H9 (cell line): ENCODE results near the gene TIMM10B. TPM values are rescaled to one million over a fixed set of nuclear protein-coding genes. Genes with fewer than 3 reads are reported as not detected.
A peak's percentile ranks its signal among the peaks of the same experiment; 100 is the strongest.

Experiments used
- DNase-seq: peaks from one replicate; pipeline ENCODE4 v3.0.0-alpha.2; 2017
- H2AFZ ChIP-seq: one replicate; pipeline ENCODE4 v1.6.1; 2013; ENCODE audit warnings: mild to moderate bottlenecking, low read length, control low read depth, moderate library complexity
- H2AK5ac ChIP-seq: 2 replicates; pipeline ENCODE4 v1.6.1; 2013; ENCODE audit warnings: low read length, control low read depth, mixed read lengths; ENCODE audit not compliant: insufficient read length
- H2BK120ac ChIP-seq: one replicate; pipeline ENCODE4 v1.6.1; 2013; ENCODE audit warnings: low read depth, mild to moderate bottlenecking, low read length, control low read depth, inconsistent platforms; ENCODE audit not compliant: poor library complexity, severe bottlenecking
- H2BK12ac ChIP-seq: 2 replicates; pipeline ENCODE4 v1.6.1; 2013; ENCODE audit warnings: low read length, control low read depth, mixed read lengths, low read depth; ENCODE audit not compliant: insufficient read length
- H2BK15ac ChIP-seq: 2 replicates; pipeline ENCODE4 v1.6.1; 2013; ENCODE audit warnings: low read depth, low read length, control low read depth
- H2BK20ac ChIP-seq: one replicate; pipeline ENCODE4 v1.6.1; 2013; ENCODE audit warnings: low read depth, mild to moderate bottlenecking, low read length, control low read depth, inconsistent platforms; ENCODE audit not compliant: poor library complexity, severe bottlenecking
- H2BK5ac ChIP-seq: 2 replicates; pipeline ENCODE4 v1.6.1; 2013; ENCODE audit warnings: low read length, control low read depth, mixed read lengths; ENCODE audit not compliant: insufficient read length
- H3K14ac ChIP-seq: 2 replicates; pipeline ENCODE4 v1.6.1; 2013; ENCODE audit warnings: low read length, control low read depth; ENCODE audit not compliant: insufficient read depth
- H3K18ac ChIP-seq: 2 replicates; pipeline ENCODE4 v1.6.1; 2013; ENCODE audit warnings: low read depth, mild to moderate bottlenecking, mixed read lengths, low read length, control low read depth; ENCODE audit not compliant: insufficient read length
- H3K23ac ChIP-seq: 2 replicates; pipeline ENCODE4 v1.6.1; 2013; ENCODE audit warnings: low read length, control low read depth, mixed read lengths, low read depth; ENCODE audit not compliant: insufficient read length
- H3K23me2 ChIP-seq: 2 replicates; pipeline ENCODE4 v1.6.1; 2013; ENCODE audit warnings: low read depth, mild to moderate bottlenecking, mixed read lengths, low read length, control low read depth; ENCODE audit not compliant: insufficient read length, poor library complexity, severe bottlenecking
- H3K27ac ChIP-seq: 2 replicates; pipeline ENCODE4 v1.5.1; 2013; ENCODE audit warnings: low read length, control low read depth, mixed read lengths, low read depth; ENCODE audit not compliant: insufficient read length
- H3K27me3 ChIP-seq: 2 replicates; pipeline ENCODE4 v1.6.1; 2013; ENCODE audit warnings: low read length, control low read depth, inconsistent platforms; ENCODE audit not compliant: insufficient read depth
- H3K4ac ChIP-seq: 2 replicates; pipeline ENCODE4 v1.6.1; 2013; ENCODE audit warnings: low read depth, mild to moderate bottlenecking, control low read depth, inconsistent platforms, low read length, moderate library complexity
- H3K4me1 ChIP-seq: 2 replicates; pipeline ENCODE4 v1.6.1; 2013; ENCODE audit warnings: low read length, control low read depth, inconsistent platforms; ENCODE audit not compliant: insufficient read depth
- H3K4me2 ChIP-seq: 2 replicates; pipeline ENCODE4 v1.6.1; 2013; ENCODE audit warnings: low read length, control low read depth, mixed read lengths; ENCODE audit not compliant: insufficient read length, insufficient read depth
- H3K56ac ChIP-seq: 2 replicates; pipeline ENCODE4 v1.6.1; 2013; ENCODE audit warnings: low read depth, mild to moderate bottlenecking, mixed read lengths, low read length, control low read depth; ENCODE audit not compliant: insufficient read length
- H3K79me1 ChIP-seq: 2 replicates; pipeline ENCODE4 v1.6.1; 2013; ENCODE audit warnings: low read depth, mild to moderate bottlenecking, moderate library complexity, low read length, control low read depth, inconsistent platforms; ENCODE audit not compliant: insufficient read depth, poor library complexity, severe bottlenecking
- H3K79me2 ChIP-seq: 2 replicates; pipeline ENCODE4 v1.6.1; 2013; ENCODE audit warnings: low read length, control low read depth, inconsistent platforms; ENCODE audit not compliant: insufficient read depth
- H3K9ac ChIP-seq: 2 replicates; pipeline ENCODE4 v1.6.1; 2013; ENCODE audit warnings: low read length, control low read depth, mixed read lengths; ENCODE audit not compliant: insufficient read length; ENCODE audit errors: extremely low read depth
- H3K9me3 ChIP-seq: one replicate; pipeline ENCODE4 v1.6.1; 2013; ENCODE audit warnings: low read depth, low read length, inconsistent platforms; ENCODE audit not compliant: control insufficient read depth
- H3T11ph ChIP-seq: one replicate; pipeline ENCODE4 v1.6.1; 2013; ENCODE audit warnings: mild to moderate bottlenecking, low read length, control low read depth, inconsistent platforms
- H4K20me1 ChIP-seq: one replicate; pipeline ENCODE4 v1.6.1; 2013; ENCODE audit not compliant: control insufficient read depth, insufficient read length, insufficient read depth
- H4K5ac ChIP-seq: 2 replicates; pipeline ENCODE4 v1.6.1; 2013; ENCODE audit warnings: low read depth, mild to moderate bottlenecking, mixed read lengths, low read length, control low read depth; ENCODE audit not compliant: insufficient read length
- H4K8ac ChIP-seq: replicated peaks from 2 replicates; pipeline ENCODE4 v1.6.1; 2013; ENCODE audit warnings: low read length, control low read depth, mixed read lengths, low read depth; ENCODE audit not compliant: insufficient read length
- H4K91ac ChIP-seq: 2 replicates; pipeline ENCODE4 v1.6.1; 2013; ENCODE audit warnings: low read depth, mild to moderate bottlenecking, moderate library complexity, mixed read lengths, low read length, control low read depth; ENCODE audit not compliant: insufficient read length
- H3K27ac Mint-ChIP-seq, 3 experiments: 2 replicates in 2 of 3; 3 replicates in 1 of 3; pipeline ENCODE4 v1.8.0; 2020 to 2021; ENCODE audit warnings: mixed read lengths in 3 of 3, mild to moderate bottlenecking in 1 of 3, moderate library complexity in 1 of 3
- H3K27me3 Mint-ChIP-seq: 2 replicates; pipeline ENCODE4 v1.8.0; 2021; ENCODE audit warnings: low read depth, mild to moderate bottlenecking, moderate library complexity, mixed read lengths
- H3K36me3 Mint-ChIP-seq, 3 experiments: 2 replicates in 2 of 3; 3 replicates in 1 of 3; pipeline ENCODE4 v1.8.0; 2020 to 2021; ENCODE audit warnings: low read depth in 3 of 3, mixed read lengths in 3 of 3; ENCODE audit not compliant: insufficient read depth in 1 of 3
- H3K4me1 Mint-ChIP-seq, 2 experiments: 2 replicates each; pipeline ENCODE4 v1.8.0; 2020; ENCODE audit warnings: mixed read lengths in 2 of 2
- H3K4me3 Mint-ChIP-seq, 2 experiments: 2 replicates in 1 of 2; 3 replicates in 1 of 2; pipeline ENCODE4 v1.8.0; 2020 to 2021; ENCODE audit warnings: mild to moderate bottlenecking in 2 of 2, mixed read lengths in 2 of 2, moderate library complexity in 1 of 2
- H3K9me3 Mint-ChIP-seq, 2 experiments: 2 replicates in 1 of 2; 3 replicates in 1 of 2; pipeline ENCODE4 v1.8.0; 2020; ENCODE audit warnings: mild to moderate bottlenecking in 2 of 2, mixed read lengths in 2 of 2, moderate library complexity in 1 of 2
- WGBS: extraction: QIAGEN DNeasy Blood & Tissue Kit; methylation state at CpG from one replicate; pipeline ENCODE4 v1.1.7; 2013; ENCODE audit warnings: missing lambda C conversion rate, low lambda C conversion rate, mixed read lengths; ENCODE audit not compliant: insufficient read length; ENCODE audit errors: extremely low coverage; 5-methylcytosine and 5-hydroxymethylcytosine counted together
- total RNA-seq: library from RNA; stranded (reverse); gene quantifications from 2 replicates; pipeline ENCODE4 v1.2.1, GENCODE V29; 2021
- TF ChIP-seq, protein P1 (sequence below): fragments of 200-600 bp; sonication (generic); conservative IDR thresholded peaks from 3 replicates; pipeline ENCODE4 v1.8.0; 2021; ENCODE audit warnings: antibody characterized with exemption, mild to moderate bottlenecking

Gene TIMM10B
- total RNA-seq, 1 experiment from 2014 or later = 49.9 TPM

DNA sequence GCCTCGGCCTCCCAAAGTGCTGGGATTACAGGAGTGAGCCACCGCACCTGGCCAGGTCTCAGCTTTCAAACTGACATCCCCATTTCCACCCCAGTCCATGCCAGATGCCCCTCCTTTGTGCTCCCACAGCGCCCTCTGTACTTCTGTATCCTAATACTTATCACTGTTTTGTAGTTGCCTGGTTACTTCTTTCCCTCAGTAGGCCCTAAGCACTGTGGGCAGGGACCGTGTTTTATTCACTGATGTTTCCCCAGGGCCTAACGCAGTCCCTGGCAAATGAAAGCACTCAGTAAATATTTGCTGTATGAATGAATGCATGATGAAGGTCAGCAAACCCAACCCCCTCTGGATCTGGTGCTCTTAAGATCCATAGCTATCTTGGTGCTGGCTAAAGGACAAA is 5.4 kb upstream of the TIMM10B start:
- H3K9ac ChIP-seq = no peak overlapping the region
- Mint-ChIP-seq H3K4me1 (peaks cover 35 to 37% of the 10 kb centered on the region in 2 experiments), H3K9me3 (no peaks in the 10 kb centered on the region), H3K27me3 (no peaks in the 10 kb centered on the region; the same call in 1 of the 2 replicates), H3K27ac (peak overlapping the region; percentile 28 to 81 (median 70); a peak in 3 of 7 replicates), H3K36me3 (peaks cover 30 to 37% (median 36%) of the 10 kb centered on the region in 3 experiments), H3K4me3 (peak overlapping the region in 1 of 2 experiments; percentile 60; a peak in 2 of 5 replicates)
- H4K5ac ChIP-seq = no peak overlapping the region
- H2BK15ac ChIP-seq = no peak overlapping the region
- H4K20me1 ChIP-seq = no peaks in the 10 kb centered on the region
- no peak overlapping the region for H2AFZ ChIP-seq
- H3K4me1 ChIP-seq = peaks cover 8% of the 10 kb centered on the region; the same call in 1 of the 2 replicates
- H2BK120ac ChIP-seq = no peak overlapping the region
- H3K56ac ChIP-seq = no peak overlapping the region
- no peak overlapping the region for H3K18ac ChIP-seq
- no peak overlapping the region for H3K14ac ChIP-seq
- H4K8ac ChIP-seq = no peak overlapping the region
- no peak overlapping the region for H3T11ph ChIP-seq
- DNase-seq = peak; percentile 77
- TF ChIP-seq, protein P1, sequence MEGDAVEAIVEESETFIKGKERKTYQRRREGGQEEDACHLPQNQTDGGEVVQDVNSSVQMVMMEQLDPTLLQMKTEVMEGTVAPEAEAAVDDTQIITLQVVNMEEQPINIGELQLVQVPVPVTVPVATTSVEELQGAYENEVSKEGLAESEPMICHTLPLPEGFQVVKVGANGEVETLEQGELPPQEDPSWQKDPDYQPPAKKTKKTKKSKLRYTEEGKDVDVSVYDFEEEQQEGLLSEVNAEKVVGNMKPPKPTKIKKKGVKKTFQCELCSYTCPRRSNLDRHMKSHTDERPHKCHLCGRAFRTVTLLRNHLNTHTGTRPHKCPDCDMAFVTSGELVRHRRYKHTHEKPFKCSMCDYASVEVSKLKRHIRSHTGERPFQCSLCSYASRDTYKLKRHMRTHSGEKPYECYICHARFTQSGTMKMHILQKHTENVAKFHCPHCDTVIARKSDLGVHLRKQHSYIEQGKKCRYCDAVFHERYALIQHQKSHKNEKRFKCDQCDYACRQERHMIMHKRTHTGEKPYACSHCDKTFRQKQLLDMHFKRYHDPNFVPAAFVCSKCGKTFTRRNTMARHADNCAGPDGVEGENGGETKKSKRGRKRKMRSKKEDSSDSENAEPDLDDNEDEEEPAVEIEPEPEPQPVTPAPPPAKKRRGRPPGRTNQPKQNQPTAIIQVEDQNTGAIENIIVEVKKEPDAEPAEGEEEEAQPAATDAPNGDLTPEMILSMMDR = peak; percentile 37; the same call in 2 of the 3 replicates
- H3K79me1 ChIP-seq = peaks cover 4% of the 10 kb centered on the region
- H3K9me3 ChIP-seq = no peaks in the 10 kb centered on the region
- H2BK20ac ChIP-seq = no peak overlapping the region
- no peaks in the 10 kb centered on the region; the same call in 1 of the 2 replicates for H3K27me3 ChIP-seq
- H3K79me2 ChIP-seq = peaks cover 10% of the 10 kb centered on the region; the same call in 1 of the 2 replicates
- no peak overlapping the region for H2BK5ac ChIP-seq
- H2BK12ac ChIP-seq = no peak overlapping the region
- H3K4ac ChIP-seq = no peak overlapping the region
- H3K23me2 ChIP-seq = peaks cover 20% of the 10 kb centered on the region
- WGBS = no CpG with 5 or more reads among the region's 5 CpGs
- no peak overlapping the region for H3K23ac ChIP-seq
- H3K4me2 ChIP-seq = no peak overlapping the region
- no peak overlapping the region for H2AK5ac ChIP-seq
- H3K27ac ChIP-seq = no peak overlapping the region
- no peak overlapping the region for H4K91ac ChIP-seq
